ENCODE measurements around the gene OPHN1. TPM values are rescaled to one million over a fixed set of nuclear protein-coding genes. Genes with fewer than 3 reads are reported as not detected.

OPHN1 gene
- total RNA-seq, 2 experiments from 2014 or later: not detected

DNA sequence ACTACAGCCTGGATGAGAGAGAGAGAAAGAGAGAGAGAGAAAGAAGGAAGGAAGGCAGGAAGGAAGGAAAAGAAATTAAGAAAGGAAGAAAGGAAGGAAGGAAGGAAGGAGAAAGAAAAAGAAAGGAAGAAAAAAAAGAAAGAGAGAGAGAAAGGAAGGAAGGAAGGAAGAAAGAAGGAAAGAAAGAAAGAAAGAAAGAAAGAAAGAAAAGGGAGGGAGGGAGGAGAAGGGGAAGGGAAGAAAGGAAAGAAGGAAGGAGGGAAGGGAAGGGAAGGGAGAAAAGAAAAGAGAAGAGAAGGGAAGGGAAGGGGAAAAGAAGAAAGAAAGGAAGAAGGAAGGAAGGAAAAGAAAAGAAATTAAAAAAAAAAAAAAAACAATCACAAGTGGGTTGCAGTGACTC lies 146.3 kb downstream of the OPHN1 start:
- no peaks in the 10 kb centered on the region for H3K9me3 Mint-ChIP-seq
- Histone ChIP-seq H3K9me3 (ENCODE audit: control insufficient read depth in 1 of 2, insufficient read depth in 1 of 2, low read length in 2 of 2) (no peaks in the 10 kb centered on the region), H3K27me3 (ENCODE audit: control insufficient read depth in 1 of 2, insufficient read depth in 2 of 2, low read length in 2 of 2) (no peaks in the 10 kb centered on the region), H3K4me1 (ENCODE audit: insufficient read depth, low read length) (no peaks in the 10 kb centered on the region), H3K36me3 (ENCODE audit: insufficient read depth, low read length) (no peaks in the 10 kb centered on the region), H3K4me3 (ENCODE audit: low read length) (no peak overlapping the region), H3K27ac (ENCODE audit: low read depth in 1 of 2, low read length in 2 of 2) (no peak overlapping the region)
- no peak for DNase-seq
- H3K27me3 Mint-ChIP-seq: no peaks in the 10 kb centered on the region
- TF ChIP-seq, protein P1, sequence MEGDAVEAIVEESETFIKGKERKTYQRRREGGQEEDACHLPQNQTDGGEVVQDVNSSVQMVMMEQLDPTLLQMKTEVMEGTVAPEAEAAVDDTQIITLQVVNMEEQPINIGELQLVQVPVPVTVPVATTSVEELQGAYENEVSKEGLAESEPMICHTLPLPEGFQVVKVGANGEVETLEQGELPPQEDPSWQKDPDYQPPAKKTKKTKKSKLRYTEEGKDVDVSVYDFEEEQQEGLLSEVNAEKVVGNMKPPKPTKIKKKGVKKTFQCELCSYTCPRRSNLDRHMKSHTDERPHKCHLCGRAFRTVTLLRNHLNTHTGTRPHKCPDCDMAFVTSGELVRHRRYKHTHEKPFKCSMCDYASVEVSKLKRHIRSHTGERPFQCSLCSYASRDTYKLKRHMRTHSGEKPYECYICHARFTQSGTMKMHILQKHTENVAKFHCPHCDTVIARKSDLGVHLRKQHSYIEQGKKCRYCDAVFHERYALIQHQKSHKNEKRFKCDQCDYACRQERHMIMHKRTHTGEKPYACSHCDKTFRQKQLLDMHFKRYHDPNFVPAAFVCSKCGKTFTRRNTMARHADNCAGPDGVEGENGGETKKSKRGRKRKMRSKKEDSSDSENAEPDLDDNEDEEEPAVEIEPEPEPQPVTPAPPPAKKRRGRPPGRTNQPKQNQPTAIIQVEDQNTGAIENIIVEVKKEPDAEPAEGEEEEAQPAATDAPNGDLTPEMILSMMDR (IDR thresholded peaks at IDR 0.05): no peak
- no peak overlapping the region for H3K4me3 Mint-ChIP-seq
- no peak overlapping the region for H3K27ac Mint-ChIP-seq
- ChIA-PET CTCF (no interaction called here), POLR2A (no interaction called here)
- ATAC-seq (ENCODE audit: poor library complexity): no peak
- intact Hi-C loops (cut with DNase I, micrococcal nuclease): no loop called here
- H3K36me3 Mint-ChIP-seq (ENCODE audit: low read depth): no peaks in the 10 kb centered on the region
- H3K4me1 Mint-ChIP-seq (ENCODE audit: low read depth): no peaks in the 10 kb centered on the region

DNA sequence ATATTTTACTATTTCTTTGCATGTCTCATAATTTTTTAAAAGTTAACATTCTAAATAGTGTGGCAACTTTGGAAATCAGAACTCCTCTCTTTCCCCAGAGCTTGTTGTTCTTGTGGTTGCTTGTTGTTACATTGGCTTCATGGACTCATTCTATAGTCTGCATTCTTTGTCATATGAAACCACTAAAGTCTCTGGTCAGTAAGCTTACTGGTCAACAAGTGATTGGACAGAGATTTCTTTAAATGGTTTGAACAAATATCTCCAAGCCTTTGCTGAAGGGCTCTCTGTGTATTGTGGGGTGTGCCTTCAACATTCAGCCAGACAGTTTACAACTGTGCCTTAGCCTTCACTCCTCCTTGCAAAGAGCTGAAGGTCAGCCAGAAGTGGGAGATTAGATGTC lies 147.2 kb downstream of the OPHN1 start:
- Mint-ChIP-seq H3K4me1 (ENCODE audit: low read depth) (no peaks in the 10 kb centered on the region), H3K27ac (no peak overlapping the region), H3K27me3 (no peaks in the 10 kb centered on the region), H3K36me3 (ENCODE audit: low read depth) (no peaks in the 10 kb centered on the region), H3K9me3 (no peaks in the 10 kb centered on the region), H3K4me3 (no peak overlapping the region)
- intact Hi-C loops (cut with DNase I, micrococcal nuclease): no loop called here
- POLR2A ChIA-PET: no interaction called here
- CTCF ChIA-PET: no interaction called here
- ATAC-seq (ENCODE audit: poor library complexity): no peak
- H3K36me3 ChIP-seq (ENCODE audit: insufficient read depth, low read length): no peaks in the 10 kb centered on the region
- no peaks in the 10 kb centered on the region for H3K4me1 ChIP-seq (ENCODE audit: insufficient read depth, low read length)
- no peak overlapping the region for H3K27ac ChIP-seq (ENCODE audit: low read depth in 1 of 2, low read length in 2 of 2)
- H3K4me3 ChIP-seq (ENCODE audit: low read length): no peak overlapping the region
- no peak for DNase-seq
- H3K9me3 ChIP-seq (ENCODE audit: control insufficient read depth in 1 of 2, insufficient read depth in 1 of 2, low read length in 2 of 2): no peaks in the 10 kb centered on the region
- TF ChIP-seq, protein P1 (IDR thresholded peaks at IDR 0.05): no peak
- H3K27me3 ChIP-seq (ENCODE audit: control insufficient read depth in 1 of 2, insufficient read depth in 2 of 2, low read length in 2 of 2): no peaks in the 10 kb centered on the region

GRCh38 chrX:68284281-68284904 lies 148.9 kb downstream of the OPHN1 start:
- no peaks in the 10 kb centered on the region for H3K4me1 Mint-ChIP-seq (ENCODE audit: low read depth)

More at GRCh38 chrX:68284281-68284904, 148.9 kb downstream of the OPHN1 start:
- ATAC-seq (ENCODE audit: poor library complexity) (no peak), DNase-seq (peak in 1 of 14 experiments; percentile 20)
- H3K27me3 ChIP-seq (ENCODE audit: control insufficient read depth in 1 of 2, insufficient read depth in 2 of 2, low read length in 2 of 2): no peaks in the 10 kb centered on the region
- Mint-ChIP-seq H3K9me3 (no peaks in the 10 kb centered on the region), H3K4me3 (no peak overlapping the region), H3K27me3 (no peaks in the 10 kb centered on the region), H3K27ac (no peak overlapping the region), H3K36me3 (ENCODE audit: low read depth) (no peaks in the 10 kb centered on the region)
- TF ChIP-seq, protein P1 (IDR thresholded peaks at IDR 0.05): no peak
- intact Hi-C loops (cut with DNase I, micrococcal nuclease): no loop called here
- H3K4me1 ChIP-seq (ENCODE audit: insufficient read depth, low read length): no peaks in the 10 kb centered on the region
- no peak overlapping the region for H3K4me3 ChIP-seq (ENCODE audit: low read length)
- H3K9me3 ChIP-seq (ENCODE audit: control insufficient read depth in 1 of 2, insufficient read depth in 1 of 2, low read length in 2 of 2): no peaks in the 10 kb centered on the region
- CTCF ChIA-PET: no interaction called here
- no peaks in the 10 kb centered on the region for H3K36me3 ChIP-seq (ENCODE audit: insufficient read depth, low read length)
- POLR2A ChIA-PET: no interaction called here
- no peak overlapping the region for H3K27ac ChIP-seq (ENCODE audit: low read depth in 1 of 2, low read length in 2 of 2)
